Mesenteric fat pad (tissue), 1 donor: ENCODE data around the gene CPLANE2. TPM values are rescaled to one million over a fixed set of nuclear protein-coding genes. Genes with fewer than 3 reads are reported as not detected.

Source experiments
- DNase-seq: peaks from one replicate; pipeline ENCODE4 v3.0.0-alpha.2; 2020; ENCODE audit warnings: low spot score
- total RNA-seq: library from RNA; stranded (reverse); fragmentation: NEBNext Ultra II Directional; extraction: Animal tissue kit (Norgen Biotek cat#: 25700); gene quantifications from one replicate; pipeline ENCODE4 v1.2.1, GENCODE V29; 2021
- donor health status: DM: yes; HTN: yes; CAD: no.

Gene CPLANE2
- total RNA-seq, 1 donor from 2014 or later = 1.9 TPM

DNA sequence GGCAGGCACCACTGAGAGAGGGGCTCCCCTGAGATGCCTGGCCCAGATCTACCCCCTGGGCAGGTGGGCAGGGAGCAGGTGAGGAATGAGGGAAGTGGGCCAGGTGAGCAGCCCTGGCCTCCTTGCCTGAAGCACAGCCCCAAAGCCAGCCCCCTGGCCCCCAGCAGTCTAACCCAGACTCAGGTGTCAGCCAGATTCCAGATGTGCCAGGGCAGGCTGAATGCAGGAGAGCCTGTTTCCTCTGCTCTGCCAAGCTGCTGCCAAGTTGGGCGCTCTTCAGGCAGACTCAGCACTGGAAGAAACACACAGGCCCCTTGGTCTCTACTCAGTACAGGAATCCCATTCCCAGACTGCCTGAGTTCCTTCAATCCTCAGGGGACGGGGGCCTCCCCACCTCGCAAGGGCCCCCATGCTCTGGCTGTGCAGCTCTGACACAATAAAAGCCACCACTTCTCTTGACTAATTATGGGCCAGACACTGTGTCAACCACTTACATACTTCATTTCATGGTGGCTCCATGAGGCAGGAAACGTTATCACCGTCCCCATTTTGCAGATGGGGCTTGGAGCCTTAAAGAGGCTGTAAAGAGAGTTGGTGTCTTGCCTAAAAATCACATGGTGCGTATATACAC lies 45.0 kb downstream of the CPLANE2 start:
- no peak for DNase-seq

DNA sequence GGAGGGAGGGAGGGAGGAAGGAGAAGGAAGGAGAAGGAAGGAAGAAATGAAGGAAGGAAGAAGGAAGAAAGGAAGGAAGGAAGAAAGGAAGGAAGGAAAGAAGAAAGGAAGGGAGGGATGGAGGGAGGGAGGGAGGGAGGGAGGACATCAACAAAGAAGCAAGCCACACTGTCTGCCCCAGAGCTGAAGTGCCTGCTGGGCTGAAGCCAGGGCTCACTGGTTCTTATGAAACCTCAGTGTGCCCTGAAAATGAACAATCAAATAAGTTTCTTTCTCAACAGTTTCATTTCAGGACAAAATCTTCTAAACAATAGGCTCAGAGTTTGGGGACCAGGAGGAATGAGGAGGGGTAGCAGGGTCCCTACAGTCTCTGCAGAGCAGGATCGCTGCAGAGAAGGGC lies 45.7 kb downstream of the CPLANE2 start:
- DNase-seq = no peak

DNA sequence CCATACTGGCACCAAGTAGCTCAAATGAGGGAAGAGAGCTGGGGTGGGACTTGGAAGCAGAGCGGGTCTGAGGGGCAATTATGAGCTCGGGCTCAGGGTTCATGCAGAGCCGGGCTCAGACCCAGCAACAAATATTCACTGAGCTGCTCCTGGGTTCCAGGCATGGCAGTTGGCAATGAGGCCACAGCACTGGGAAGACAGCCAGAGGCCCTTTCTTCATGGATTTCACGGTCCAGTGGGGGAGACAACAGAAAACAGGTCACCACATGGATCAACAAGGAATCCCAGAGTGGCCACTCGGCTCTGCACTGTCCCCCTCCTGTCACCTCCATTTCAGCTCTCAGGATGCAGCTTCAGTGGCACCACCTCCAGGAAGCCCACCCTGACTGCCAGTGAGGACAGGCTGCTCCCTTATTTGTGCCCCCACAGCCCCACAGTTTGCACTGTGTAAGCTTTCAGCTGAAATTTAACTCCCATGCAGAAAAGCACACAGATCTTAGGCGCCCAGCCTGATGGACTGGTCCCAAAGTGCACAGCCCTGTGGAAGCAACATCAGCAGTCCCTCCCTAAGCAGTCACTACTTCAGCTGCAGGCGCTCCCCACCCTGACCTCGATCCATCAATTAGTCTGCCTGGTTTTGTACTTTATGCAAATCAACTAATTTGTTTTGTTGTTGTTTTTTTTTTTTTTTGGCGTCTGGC lies 46.9 kb downstream of the CPLANE2 start:
- no peak for DNase-seq

DNA sequence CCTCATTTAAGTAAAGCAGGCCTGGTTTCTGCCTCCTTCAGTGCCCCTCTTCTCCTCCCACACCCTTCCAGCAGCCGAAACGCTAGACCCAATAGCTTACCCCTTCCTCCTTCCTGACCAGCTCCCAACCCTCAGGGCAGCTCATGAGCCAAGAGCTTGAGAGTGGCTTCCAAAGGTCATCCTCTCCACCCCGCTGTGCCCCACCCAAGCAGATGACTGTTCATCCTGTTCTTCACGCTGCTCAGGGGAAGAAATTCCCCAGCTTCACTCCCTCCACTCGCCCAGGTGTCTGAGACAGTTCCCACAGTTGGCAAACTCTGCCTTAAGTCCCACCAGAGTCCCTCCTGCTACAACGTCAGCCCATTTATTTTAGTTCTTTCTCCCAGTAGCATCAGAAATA lies 48.0 kb downstream of the CPLANE2 start:
- no peak for DNase-seq

DNA sequence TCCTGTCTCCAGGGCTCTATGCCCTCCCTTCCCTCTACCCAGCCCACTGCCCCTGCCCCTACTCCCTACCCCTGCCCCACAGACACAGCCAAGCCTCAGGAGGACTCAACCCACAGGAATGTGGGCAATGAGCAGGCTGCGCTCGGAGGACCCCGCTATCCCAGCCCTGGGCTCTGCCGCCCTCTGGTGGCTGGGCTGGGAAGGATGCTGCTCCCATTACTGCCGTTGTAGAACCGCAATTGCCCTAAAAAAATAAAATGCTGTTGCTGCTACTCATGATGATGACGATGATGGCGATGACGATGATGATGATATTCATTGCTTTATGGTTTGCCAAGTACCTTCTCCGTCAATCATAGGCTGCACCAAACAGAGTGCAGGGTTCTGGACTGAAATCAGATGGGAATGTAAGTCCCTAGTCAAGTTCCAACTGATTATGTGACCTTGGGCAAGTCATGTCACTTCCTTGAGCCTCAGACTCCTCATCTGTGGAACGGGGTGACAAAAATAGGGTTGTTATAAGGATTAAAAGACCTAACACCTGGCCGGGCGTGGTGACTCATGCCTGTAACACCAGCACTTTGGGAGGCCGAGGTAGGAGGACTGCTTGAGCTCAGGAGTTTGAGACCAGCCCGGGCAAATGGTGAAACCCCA lies 49.1 kb downstream of the CPLANE2 start:
- no peak for DNase-seq

DNA sequence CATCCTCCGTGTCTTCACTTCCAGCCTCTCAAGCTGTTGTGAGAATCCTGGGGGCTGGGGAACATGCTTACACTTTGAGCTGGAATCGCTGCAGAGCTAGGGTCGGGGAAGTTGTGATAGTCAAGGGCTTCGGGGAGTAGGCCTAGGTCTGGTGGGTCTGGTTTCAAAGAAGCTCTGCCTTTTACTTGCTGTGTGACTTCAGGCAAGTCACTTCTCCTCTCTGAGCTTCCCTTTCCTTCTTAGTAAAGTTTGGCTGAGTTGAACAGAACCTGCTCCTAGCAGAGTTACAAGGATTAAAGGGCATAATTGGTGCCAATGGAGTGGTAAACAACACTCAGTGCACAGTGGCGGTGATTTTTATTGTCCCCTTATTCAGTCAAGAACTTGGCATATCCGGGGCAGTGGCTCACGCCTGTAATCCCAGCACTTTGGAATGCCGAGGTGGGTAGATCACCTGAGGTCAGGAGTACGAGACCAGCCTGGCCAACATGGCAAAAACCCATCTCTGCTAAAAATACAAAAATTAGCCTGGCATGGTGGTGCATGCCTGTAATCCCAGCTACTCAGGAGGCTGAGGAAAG lies 50.2 kb downstream of the CPLANE2 start:
- DNase-seq = no peak

DNA sequence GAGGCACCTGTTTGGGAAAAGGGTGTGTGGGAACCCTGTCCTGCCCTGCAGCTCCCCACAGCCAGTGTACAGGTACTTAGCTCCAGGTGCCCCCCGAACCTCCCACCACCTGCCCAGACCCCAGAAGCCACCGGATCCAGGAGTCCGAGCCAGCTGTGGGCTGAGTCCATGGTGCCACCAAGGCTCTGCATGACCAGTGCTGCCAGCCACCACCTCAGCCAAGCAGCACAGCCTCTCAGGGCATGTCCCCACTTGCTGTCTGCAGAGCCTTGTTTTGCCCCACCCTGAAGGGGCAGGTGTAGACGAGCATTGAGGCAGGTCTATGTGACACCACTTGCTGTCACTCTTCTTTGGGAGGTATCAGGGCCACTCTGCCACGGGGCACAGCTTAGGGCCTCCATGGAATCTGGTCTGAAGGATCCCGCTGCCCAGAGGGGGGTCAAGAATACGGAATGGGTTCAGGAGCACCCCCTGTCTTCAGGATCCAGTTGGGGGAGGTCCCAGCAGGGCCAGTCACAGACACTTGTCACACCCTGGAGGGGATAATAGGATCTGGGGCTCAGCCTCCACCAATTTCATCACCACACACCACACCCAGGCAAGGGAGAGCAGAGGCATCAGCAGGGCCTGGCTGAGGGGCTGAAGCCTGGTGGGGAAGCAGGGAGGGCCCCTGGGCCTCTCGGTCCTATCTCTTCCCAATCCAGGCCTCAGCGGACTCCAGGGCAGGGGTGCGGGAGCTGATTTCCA lies 52.3 kb downstream of the CPLANE2 start:
- no peak for DNase-seq

DNA sequence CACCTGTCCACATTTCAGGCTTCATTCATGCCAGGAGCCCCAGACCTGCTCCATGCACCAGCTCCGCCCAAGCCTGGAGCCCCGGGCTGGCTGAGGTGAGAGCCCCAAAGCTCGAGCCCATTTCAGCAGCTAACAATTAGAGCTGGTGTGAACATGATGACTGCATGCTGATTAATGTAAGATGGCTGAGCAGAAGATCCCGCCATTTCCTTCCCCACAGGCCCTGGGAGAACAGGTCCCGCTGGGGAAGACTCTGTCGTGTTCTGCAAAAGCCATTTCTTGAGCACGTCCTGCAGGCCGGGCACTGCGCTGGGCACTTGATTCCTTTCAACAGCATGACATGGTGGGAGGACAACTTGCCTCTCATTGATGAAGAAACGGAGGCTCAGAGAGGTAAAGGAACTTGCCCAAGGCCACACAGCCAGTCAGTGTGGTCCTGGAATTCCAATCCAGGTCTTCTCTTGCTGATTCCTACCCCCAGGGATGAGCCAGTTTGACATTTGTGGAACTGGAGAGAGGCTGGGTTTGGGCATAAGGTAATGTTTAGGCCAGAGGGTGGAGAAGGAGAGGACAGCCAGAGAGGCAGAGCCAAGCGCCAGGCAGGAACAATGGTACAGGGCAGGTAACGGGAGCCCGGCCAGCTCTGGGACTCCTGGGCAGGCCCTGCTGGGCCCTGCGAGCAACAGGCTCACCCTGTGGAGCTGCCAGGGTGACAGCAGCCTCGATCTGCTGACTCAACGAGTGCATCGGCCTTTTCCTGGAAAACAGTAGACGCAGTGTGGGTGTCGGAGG lies 53.0 kb downstream of the CPLANE2 start:
- DNase-seq = no peak

DNA sequence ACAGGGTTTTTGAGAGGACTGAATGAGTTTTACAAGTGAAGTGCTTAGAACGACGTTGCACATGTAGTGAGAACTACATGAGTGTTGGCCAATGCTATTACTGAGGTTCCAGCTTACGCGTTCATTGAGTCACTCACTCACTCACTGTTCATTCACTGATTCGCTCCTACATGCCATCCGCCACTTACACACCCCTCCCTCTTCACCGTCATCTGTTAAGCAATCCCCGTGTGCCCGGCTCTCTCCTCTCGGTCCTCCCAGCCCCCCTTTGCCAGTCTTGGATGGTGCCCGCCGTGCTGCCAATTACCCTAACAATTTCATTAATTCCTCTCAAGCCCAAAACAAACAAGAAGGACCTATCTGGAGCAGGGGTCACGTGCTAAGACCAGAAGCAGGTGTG lies 53.8 kb downstream of the CPLANE2 start:
- DNase-seq = no peak

DNA sequence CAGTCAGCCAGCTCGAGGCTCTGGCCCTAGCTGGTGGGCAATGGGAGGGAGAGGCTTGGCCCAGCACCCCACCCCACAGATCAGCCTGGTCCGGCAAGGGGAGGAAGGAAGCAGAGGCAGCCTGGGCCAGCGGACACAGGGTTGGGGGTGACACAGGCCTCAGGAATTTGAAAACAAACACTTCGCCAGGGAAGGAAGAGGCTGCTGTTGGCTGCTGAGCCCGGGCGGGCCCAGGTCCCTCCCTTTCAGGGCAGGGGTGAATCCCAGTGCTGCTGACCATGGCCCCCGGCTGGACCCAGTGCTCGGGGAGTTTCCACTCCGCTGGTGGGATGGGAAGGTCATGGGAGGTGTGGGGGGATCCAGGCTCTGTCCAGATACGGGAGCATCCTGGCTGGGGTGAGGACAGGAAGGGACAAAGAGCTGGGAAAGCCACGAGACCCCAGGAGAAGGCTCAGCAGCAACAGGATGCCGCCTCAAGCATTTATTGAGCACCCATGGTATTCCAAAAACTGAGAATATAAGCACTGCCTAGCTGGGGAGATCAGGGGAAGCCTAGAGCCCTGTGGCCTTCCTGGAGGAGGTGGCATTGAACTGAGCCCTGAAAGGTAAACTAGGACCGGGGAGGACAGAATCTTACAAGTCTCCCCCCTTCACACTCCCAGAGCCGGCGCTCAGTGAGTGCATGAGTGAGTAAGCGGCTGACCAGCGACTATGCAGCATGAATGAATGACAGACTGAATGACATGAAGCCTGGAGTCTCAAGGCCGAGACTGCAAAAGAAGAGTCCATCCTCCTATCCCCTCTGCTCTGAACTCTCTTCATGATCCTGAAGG lies 54.9 kb downstream of the CPLANE2 start:
- DNase-seq = no peak

Other genes starting within 250 kb of the CPLANE2 start
- gene SRARP, start 232.9 kb downstream of the CPLANE2 start, total RNA-seq = not detected
- 342 TPM for gene HSPB7, start 219.1 kb downstream of the CPLANE2 start, total RNA-seq
- gene CLCNKA, start 215.1 kb downstream of the CPLANE2 start, total RNA-seq = 0.39 TPM
- 0.35 TPM for gene CLCNKB, start 193.4 kb downstream of the CPLANE2 start, total RNA-seq
- gene FAM131C, start 163.5 kb downstream of the CPLANE2 start, total RNA-seq = not detected
- 17.6 TPM for gene EPHA2, start 81.1 kb downstream of the CPLANE2 start, total RNA-seq
- gene ARHGEF19, start 24.5 kb downstream of the CPLANE2 start, total RNA-seq = 6.7 TPM
- gene FBXO42, start 115.3 kb upstream of the CPLANE2 start, total RNA-seq = 16.1 TPM
- 133 TPM for gene SZRD1, start 130.1 kb upstream of the CPLANE2 start, total RNA-seq
- gene SPATA21, start 200.2 kb upstream of the CPLANE2 start, total RNA-seq = not detected
- 49.7 TPM for gene NECAP2, start 203.5 kb upstream of the CPLANE2 start, total RNA-seq